ENCODE measurements around the gene RD3L. TPM values are rescaled to one million over a fixed set of nuclear protein-coding genes. Genes with fewer than 3 reads are reported as not detected.

RD3L gene
- total and polyA plus RNA-seq, 2 of the 4 experiments (the other 2 are of a cell fraction) = not detected

DNA sequence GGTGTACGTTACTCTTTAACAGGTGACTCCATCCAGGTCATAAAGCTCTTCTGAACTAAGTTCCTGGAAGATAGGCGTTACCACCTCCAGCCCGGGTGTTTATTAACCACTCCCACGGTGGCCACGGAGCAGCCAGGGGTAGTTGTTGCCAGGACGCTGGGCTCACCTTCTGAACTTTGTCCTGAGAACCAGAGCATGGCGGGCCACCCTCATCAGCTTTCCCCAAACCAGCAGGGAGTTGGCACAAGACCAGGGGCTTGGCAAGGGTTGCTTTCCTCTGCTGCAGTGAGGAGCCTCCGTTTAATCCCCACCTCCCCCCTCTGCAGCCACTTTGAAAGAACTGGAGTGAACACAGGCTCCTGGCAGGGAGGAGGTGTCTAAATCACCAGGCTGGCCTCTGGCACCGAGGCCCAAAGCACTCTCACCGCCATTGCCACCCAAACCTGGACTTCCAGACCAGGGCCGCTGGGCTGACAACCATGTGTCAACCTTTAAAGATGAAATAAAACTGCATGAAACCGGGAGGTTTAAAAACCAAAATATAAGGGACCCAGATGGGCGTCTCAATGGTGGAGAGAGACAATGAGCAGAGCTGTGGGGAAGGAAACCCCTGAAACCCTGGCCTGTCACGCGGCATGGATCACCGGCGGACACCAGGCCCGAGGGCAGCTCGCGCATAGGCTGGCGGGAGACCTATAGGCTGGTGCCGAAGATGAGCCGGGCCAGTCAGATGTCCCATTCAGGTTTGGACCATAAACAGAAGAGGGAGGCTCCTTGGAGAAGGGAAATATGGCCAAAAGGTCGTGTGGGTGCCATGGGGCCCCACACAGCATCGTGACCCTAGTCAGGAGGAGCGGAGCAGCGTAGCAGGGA is 45.0 kb downstream of the RD3L start:
- intact Hi-C loops (cut with micrococcal nuclease) = no loop called here
- H3K56ac ChIP-seq (ENCODE audit: extremely low read depth, insufficient read depth, low read length) = no peak overlapping the region
- dilution Hi-C loops (cut with HindIII; ENCODE audit: low sequenced_read_pairs, unreplicated experiment) = no loop called here
- H3K4me3 ChIP-seq (ENCODE audit: insufficient read depth, low read depth, low read length) = no peak overlapping the region
- H2AFZ ChIP-seq (replicated peaks; ENCODE audit: low read length, poor library complexity) = no peak overlapping the region
- no peak overlapping the region for H2BK20ac ChIP-seq (ENCODE audit: low read depth, low read length)
- H3K9me1 ChIP-seq (ENCODE audit: insufficient read depth, low read length) = no peaks in the 10 kb centered on the region
- no peaks in the 10 kb centered on the region for H3K79me1 ChIP-seq (ENCODE audit: low read depth in 1 of 2, low read length in 2 of 2)
- in situ Hi-C loops (cut with MboI; ENCODE audit: low sequenced_read_pairs) = no loop called here
- H4K5ac ChIP-seq (ENCODE audit: low read depth, low read length) = no peak overlapping the region
- no TSS peak for BruUV-seq (replicated peaks)
- WGBS, 2 experiments (ENCODE audit: extremely low coverage in 2 of 2, insufficient read length in 1 of 2) = 90% methylated on average over 16 of the region's 27 CpGs; no CpG with 5 or more reads in 1 of the 2 experiments
- no peak for ATAC-seq (ENCODE audit: low read depth)
- no peak overlapping the region for H3K4ac ChIP-seq (ENCODE audit: low read depth, low read length)
- no peak overlapping the region for H3K27ac ChIP-seq (ENCODE audit: insufficient read depth, low read length)
- no peak overlapping the region for H2BK15ac ChIP-seq (ENCODE audit: low read depth, low read length)
- no peak overlapping the region for H2BK5ac ChIP-seq (ENCODE audit: low read depth, low read length, poor library complexity, severe bottlenecking)
- H3K4me1 ChIP-seq (ENCODE audit: control insufficient read depth, insufficient read depth, low read length) = no peaks in the 10 kb centered on the region
- CTCF ChIA-PET = interaction anchor here (0.6 kb wide), 1 partner anchor 13 kb away, joined by 3 read pairs; no protein-coding TSS in a partner anchor
- POLR2A ChIA-PET (ENCODE audit: unreplicated experiment) = no interaction called here
- no peaks in the 10 kb centered on the region; the same call in 1 of the 2 replicates for H4K20me1 ChIP-seq (ENCODE audit: insufficient read depth, low read length)
- H3K36me3 ChIP-seq (ENCODE audit: control insufficient read depth, insufficient read depth, low read length) = no peaks in the 10 kb centered on the region
- no peak for TF ChIP-seq BHLHE40 (IDR thresholded peaks at IDR 0.05; ENCODE audit: low read depth, low read length)
- TF ChIP-seq NFE2L2 (IDR thresholded peaks at IDR 0.05; ENCODE audit: low read depth, low read length) = no peak
- TF ChIP-seq CEBPB (IDR thresholded peaks at IDR 0.05; ENCODE audit: low read depth, low read length) = no peak
- TF ChIP-seq USF2 (IDR thresholded peaks at IDR 0.05; ENCODE audit: low read depth, low read length) = no peak
- no peak for TF ChIP-seq RCOR1 (IDR thresholded peaks at IDR 0.05; ENCODE audit: insufficient replicate concordance, low read length)
- no peak for TF ChIP-seq RAD21 (IDR thresholded peaks at IDR 0.05; ENCODE audit: low read length)
- TF ChIP-seq CHD1 (IDR thresholded peaks at IDR 0.05; ENCODE audit: low read depth, low read length) = no peak
- no peak for TF ChIP-seq MXI1 (IDR thresholded peaks at IDR 0.05; ENCODE audit: borderline replicate concordance, low read depth, low read length)
- TF ChIP-seq MAFK (IDR thresholded peaks at IDR 0.05; ENCODE audit: low read depth, low read length) = no peak
- TF ChIP-seq CTCF (conservative IDR thresholded peaks at IDR 0.05; ENCODE audit: low read depth, low read length) = no peak
- no peak for TF ChIP-seq ELK1 (IDR thresholded peaks at IDR 0.05; ENCODE audit: borderline replicate concordance, low read depth, low read length)
- TF ChIP-seq MAZ (IDR thresholded peaks at IDR 0.05; ENCODE audit: borderline replicate concordance, low read depth, low read length) = no peak
- H3K14ac ChIP-seq (replicated peaks; ENCODE audit: low read depth, low read length) = no peak overlapping the region
- no peak overlapping the region for H4K91ac ChIP-seq (ENCODE audit: insufficient read depth, low read depth, low read length)
- H3K9ac ChIP-seq (ENCODE audit: low read depth, low read length) = no peak overlapping the region
- H3K9me3 ChIP-seq (ENCODE audit: control insufficient read depth, insufficient read depth, low read length) = 0 out of 2 replicates have a peak, but pooled peaks cover 2% of the 10 kb centered on the region
- H4K8ac ChIP-seq (ENCODE audit: low read depth in 2 of 2, low read length in 2 of 2) = no peak overlapping the region
- H2AK5ac ChIP-seq (ENCODE audit: low read depth, low read length) = no peak overlapping the region
- no peak overlapping the region for H2AK9ac ChIP-seq (replicated peaks; ENCODE audit: low read depth, low read length, poor library complexity)
- H3K23ac ChIP-seq (ENCODE audit: low read depth, low read length) = no peak overlapping the region
- DNase-seq = no peak
- no peak overlapping the region for H2BK120ac ChIP-seq (ENCODE audit: low read depth, low read length)
- no peak overlapping the region for H3K18ac ChIP-seq (ENCODE audit: low read depth, low read length)
- H3K27me3 ChIP-seq (ENCODE audit: control insufficient read depth, insufficient read depth, low read length) = peaks cover 2% of the 10 kb centered on the region
- H3K4me2 ChIP-seq (ENCODE audit: low read depth, low read length) = no peak overlapping the region
